Measurements from ENCODE around the gene COL21A1.

- TF ChIP-seq POLR2A (IDR thresholded peaks at IDR 0.05) (no peak), CTCF (IDR thresholded peaks at IDR 0.05) (no peak), EP300 (IDR thresholded peaks at IDR 0.05) (no peak), POLR2AphosphoS5 (IDR thresholded peaks at IDR 0.05) (no peak)
These were observed 78.8 kb downstream of the COL21A1 start for GRCh38 chr6:56168596-56168995.
